ENCODE data around the gene TGFBR3L.

DNA sequence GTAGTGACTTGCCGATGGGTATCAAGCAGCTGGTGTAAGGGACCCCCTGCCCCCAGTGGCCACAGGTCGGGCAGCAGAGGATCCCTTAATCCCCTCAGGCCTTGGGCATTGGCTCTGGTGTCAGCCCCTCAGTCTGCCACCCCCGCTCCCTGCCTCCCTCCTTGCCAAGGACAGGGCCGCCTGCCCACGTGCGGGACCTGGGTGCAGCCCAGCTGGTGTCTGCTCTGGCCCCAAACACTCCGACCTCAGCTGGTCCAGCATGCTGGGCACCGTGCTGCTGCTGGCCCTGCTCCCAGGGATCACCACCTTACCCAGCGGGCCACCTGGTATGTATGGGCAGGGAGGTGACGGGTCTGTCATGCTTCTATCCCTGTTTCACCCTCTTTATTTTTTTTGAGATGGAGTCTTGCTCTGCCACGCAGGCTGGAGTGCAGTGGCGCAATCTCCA, at the start of gene TGFBR3L:
- no peak for TF ChIP-seq YY1 (IDR thresholded peaks at IDR 0.05; ENCODE audit: insufficient read depth, insufficient read length)
- TF ChIP-seq ZNF274 (IDR thresholded peaks at IDR 0.05; ENCODE audit: low read depth, low read length) = no peak
- TF ChIP-seq SUZ12 (IDR thresholded peaks at IDR 0.05; ENCODE audit: extremely low read depth, insufficient read depth, insufficient read length) = no peak
